Psoas muscle (tissue), 8 donors: ENCODE measurements around the gene CYP3A4. TPM values are rescaled to one million over a fixed set of nuclear protein-coding genes. Genes with fewer than 3 reads are reported as not detected.

Source experiments
- ATAC-seq, 4 donors: fragments of 200-7000 bp; cut with Tn5 transposase; one replicate each; pipeline ENCODE4 v1.9.1; 2020; ENCODE audit warnings: moderate library complexity in 3 of 4, mild to moderate bottlenecking in 2 of 4
- DNase-seq, 2 donors: peaks; one replicate each; pipeline ENCODE4 v3.0.0-alpha.2; 2020
- H3K27ac ChIP-seq: fragments of 200-600 bp; one replicate; pipeline ENCODE4 v1.8.0; 2022
- H3K27me3 ChIP-seq, 3 donors: fragments of 200-600 bp in 1 of 3; one replicate each; pipeline versions ENCODE4 v1.6.1 to v1.8.0; 2013 to 2022; ENCODE audit warnings: low read length in 2 of 3, mild to moderate bottlenecking in 2 of 3, moderate library complexity in 1 of 3; ENCODE audit not compliant: insufficient read depth in 3 of 3
- H3K36me3 ChIP-seq, 2 donors: fragments of 200-600 bp in 1 of 2; one replicate each; pipeline versions ENCODE4 v1.6.1 to v1.8.0; 2013 to 2022; ENCODE audit warnings: low read depth in 1 of 2, mild to moderate bottlenecking in 1 of 2, moderate library complexity in 1 of 2; ENCODE audit not compliant: insufficient read depth in 1 of 2
- H3K4me1 ChIP-seq: fragments of 200-600 bp; one replicate; pipeline ENCODE4 v1.8.0; 2022
- H3K4me3 ChIP-seq: fragments of 200-600 bp; one replicate; pipeline ENCODE4 v1.8.0; 2022; ENCODE audit warnings: mild to moderate bottlenecking
- H3K9me3 ChIP-seq: fragments of 200-600 bp; one replicate; pipeline ENCODE4 v1.8.0; 2022
- WGBS, 3 donors: extraction: QIAGEN DNeasy Blood & Tissue Kit; methylation state at CpG; one replicate each; pipeline versions ENCODE4 v1.1.6 to v1.1.7; 2013; 5-methylcytosine and 5-hydroxymethylcytosine counted together
- intact Hi-C, 2 donors: fragments of 100-400 bp; cut with DNase I; formaldehyde crosslinking; loops; one replicate each; pipeline versions ENCODE4 v1.11.0 to v1.14.2; 2022
- polyA plus RNA-seq, 3 donors: library from polyadenylated mRNA; stranded (reverse); fragments of 200-250 nt; gene quantifications; one replicate each; pipeline ENCODE4 v1.2.3, GENCODE V29; 2013
- total RNA-seq, 4 donors: library from RNA; stranded (reverse); fragmentation: NEBNext Ultra II Directional in 2 of 4; extraction: Animal tissue kit (Norgen Biotek cat#: 25700) in 2 of 4; gene quantifications; one replicate each; pipeline versions ENCODE4 v1.2.1 to v1.2.4, GENCODE V29; 2021 to 2023
- TF ChIP-seq, protein P1 (sequence below): fragments of 200-600 bp; IDR thresholded peaks from one replicate; pipeline ENCODE4 v1.8.0; 2022; ENCODE audit warnings: antibody characterized with exemption
- donor health status: healthy with polysubstance abuse.
- donor health status: DM: no; HTN: no; CAD: no; lungs with moderate emphysema.
- donor health status: Bipolar disorder and iron deficiency.
- donor health status: healthy.
- donor health status: DM: yes; HTN: yes; CAD: no.
- donor health status: DM: no; HTN: no; CAD: no.
- donor health status: DM: no; HTN: no; CAD: no.
- donor health status: DM: yes; HTN: yes; CAD: no.

Gene CYP3A4
- total and polyA plus RNA-seq, 7 donors = 0.08 to 4.2 (median 0.30) TPM; not detected in 1

DNA sequence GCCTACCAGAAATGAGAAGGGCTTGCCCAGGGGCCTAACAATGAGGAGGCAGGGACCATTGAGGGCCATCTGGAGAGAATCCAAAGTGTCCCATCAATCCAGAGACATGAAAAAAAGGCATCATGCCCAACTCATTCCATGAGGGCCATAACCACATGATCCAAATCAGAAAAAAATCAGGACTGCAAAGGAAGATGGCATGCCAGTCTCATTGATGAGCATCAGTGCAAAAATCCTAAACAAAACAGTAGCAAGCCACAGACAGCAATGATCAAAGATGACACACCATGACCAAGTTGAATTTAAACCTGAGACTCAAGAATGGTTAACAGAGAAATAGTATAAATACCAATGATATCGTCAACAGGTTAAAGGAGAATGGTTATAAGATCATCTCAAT, 7.0 kb upstream of the CYP3A4 start:
- no peaks in the 10 kb centered on the region for H3K9me3 ChIP-seq
- intact Hi-C loops = no loop called here
- peaks cover 0 to 2% (median 0%) of the 10 kb centered on the region in 3 donors for H3K27me3 ChIP-seq
- no peak overlapping the region for H3K4me3 ChIP-seq
- TF ChIP-seq, protein P1, sequence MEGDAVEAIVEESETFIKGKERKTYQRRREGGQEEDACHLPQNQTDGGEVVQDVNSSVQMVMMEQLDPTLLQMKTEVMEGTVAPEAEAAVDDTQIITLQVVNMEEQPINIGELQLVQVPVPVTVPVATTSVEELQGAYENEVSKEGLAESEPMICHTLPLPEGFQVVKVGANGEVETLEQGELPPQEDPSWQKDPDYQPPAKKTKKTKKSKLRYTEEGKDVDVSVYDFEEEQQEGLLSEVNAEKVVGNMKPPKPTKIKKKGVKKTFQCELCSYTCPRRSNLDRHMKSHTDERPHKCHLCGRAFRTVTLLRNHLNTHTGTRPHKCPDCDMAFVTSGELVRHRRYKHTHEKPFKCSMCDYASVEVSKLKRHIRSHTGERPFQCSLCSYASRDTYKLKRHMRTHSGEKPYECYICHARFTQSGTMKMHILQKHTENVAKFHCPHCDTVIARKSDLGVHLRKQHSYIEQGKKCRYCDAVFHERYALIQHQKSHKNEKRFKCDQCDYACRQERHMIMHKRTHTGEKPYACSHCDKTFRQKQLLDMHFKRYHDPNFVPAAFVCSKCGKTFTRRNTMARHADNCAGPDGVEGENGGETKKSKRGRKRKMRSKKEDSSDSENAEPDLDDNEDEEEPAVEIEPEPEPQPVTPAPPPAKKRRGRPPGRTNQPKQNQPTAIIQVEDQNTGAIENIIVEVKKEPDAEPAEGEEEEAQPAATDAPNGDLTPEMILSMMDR = no peak
- no peak for ATAC-seq
- H3K27ac ChIP-seq = no peak overlapping the region
- H3K36me3 ChIP-seq = no peaks in the 10 kb centered on the region
- no peak for DNase-seq
- 75 to 83% (median 79%) methylated on average over 1 of the region's 1 CpG for WGBS, 3 donors
- H3K4me1 ChIP-seq = peaks cover 17% of the 10 kb centered on the region

DNA sequence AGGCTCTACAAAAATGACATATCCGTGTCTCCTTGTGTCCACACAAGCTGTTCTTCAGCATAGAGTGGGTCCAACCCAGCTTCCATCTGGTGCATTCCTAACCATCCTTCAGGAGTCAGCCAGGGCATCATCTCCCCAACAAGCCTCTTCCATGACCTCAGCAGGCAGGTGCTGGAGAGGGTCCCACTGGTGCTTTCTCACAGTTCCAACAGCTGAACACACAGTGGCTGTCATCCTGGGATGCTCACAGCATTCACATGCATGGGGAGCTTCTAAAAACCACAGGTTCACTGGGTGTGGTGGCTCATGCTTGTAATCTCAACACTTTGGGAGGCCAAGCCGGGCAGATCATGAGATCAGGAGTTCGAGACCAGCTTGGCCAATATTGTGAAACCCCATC, 6.4 kb upstream of the CYP3A4 start:
- WGBS, 3 donors = 74 to 86% (median 76%) methylated on average over 3 of the region's 3 CpGs
- DNase-seq = no peak
- Histone ChIP-seq H3K36me3 (no peaks in the 10 kb centered on the region), H3K4me1 (peaks cover 22% of the 10 kb centered on the region), H3K27ac (no peak overlapping the region), H3K27me3 (peaks cover 0 to 2% (median 0%) of the 10 kb centered on the region in 3 donors), H3K9me3 (no peaks in the 10 kb centered on the region), H3K4me3 (no peak overlapping the region)
- ATAC-seq = no peak
- intact Hi-C loops = no loop called here
- TF ChIP-seq, protein P1 = no peak

DNA sequence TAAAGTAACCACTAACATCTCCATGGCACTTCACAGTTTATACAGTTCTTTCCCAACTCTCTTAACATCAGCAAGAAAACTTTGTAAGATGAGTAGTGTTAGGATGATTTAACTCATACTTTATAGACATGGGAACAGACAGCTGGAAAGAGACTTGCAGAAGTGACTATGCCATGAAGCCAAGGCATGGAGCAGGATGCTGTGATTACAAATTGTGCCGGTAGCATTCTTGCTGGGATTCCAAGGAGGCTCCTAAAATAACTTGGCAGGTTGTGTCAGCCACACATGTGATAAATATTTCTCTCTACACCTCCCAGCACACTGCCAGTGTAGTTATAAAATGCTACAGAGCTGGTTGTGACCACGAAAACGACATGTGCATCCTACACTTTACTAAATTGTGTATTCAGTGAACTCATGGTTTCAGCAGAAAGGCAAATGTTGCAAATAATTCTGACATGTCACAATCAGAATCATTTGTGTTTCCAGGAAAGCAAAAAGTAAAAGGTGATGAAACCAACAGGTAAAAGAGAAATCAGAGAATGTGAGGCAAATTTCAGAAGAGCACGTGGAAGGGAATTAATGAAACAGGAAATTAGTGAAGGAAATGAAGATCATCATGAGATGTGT, 5.6 kb upstream of the CYP3A4 start:
- TF ChIP-seq, protein P1 = no peak
- Histone ChIP-seq H3K27me3 (peaks cover 0 to 2% (median 0%) of the 10 kb centered on the region in 3 donors), H3K9me3 (no peaks in the 10 kb centered on the region), H3K36me3 (no peaks in the 10 kb centered on the region), H3K27ac (peak overlapping the region; percentile 25), H3K4me3 (no peak overlapping the region), H3K4me1 (peaks cover 22% of the 10 kb centered on the region)
- intact Hi-C loops = no loop called here
- DNase-seq (no peak), ATAC-seq (peak; percentile 78 to 93 (median 85))
- 29 to 56% (median 41%) methylated on average over 4 of the region's 4 CpGs for WGBS, 3 donors

DNA sequence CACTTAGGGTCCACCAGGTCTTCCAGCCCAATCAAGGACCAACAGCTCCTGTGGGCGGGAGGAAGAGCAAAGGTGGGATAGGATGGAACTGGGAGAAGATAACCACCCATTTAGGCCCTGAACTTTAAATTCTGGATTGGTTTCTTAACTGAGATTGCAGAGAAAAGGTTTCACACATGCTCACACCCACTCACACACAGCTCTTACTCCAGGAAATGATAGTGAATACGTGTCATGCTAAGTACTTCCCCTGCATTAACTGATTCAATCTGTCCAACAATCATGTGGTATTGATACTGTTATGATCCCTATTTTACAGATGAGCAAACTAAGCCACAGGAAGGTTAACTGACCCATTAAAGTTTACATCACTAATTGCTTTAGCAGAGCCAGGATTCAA, 4.6 kb upstream of the CYP3A4 start:
- 65 to 83% (median 69%) methylated on average over 2 of the region's 2 CpGs for WGBS, 3 donors
- Histone ChIP-seq H3K9me3 (no peaks in the 10 kb centered on the region), H3K27ac (no peak overlapping the region), H3K4me3 (no peak overlapping the region), H3K4me1 (peaks cover 22% of the 10 kb centered on the region), H3K36me3 (no peaks in the 10 kb centered on the region), H3K27me3 (peaks cover 0 to 2% (median 0%) of the 10 kb centered on the region in 3 donors)
- no peak for DNase-seq
- TF ChIP-seq, protein P1 = no peak
- ATAC-seq = no peak
- intact Hi-C loops = no loop called here
